NK-92 (cell line): ENCODE data around the gene RING1.

Experiments used
- DNase-seq: peaks from one replicate; lab custom pipeline; 2025; ENCODE audit not compliant: unreplicated experiment; lab: John Stamatoyannopoulos, UW

RING1 gene

GRCh38 chr6:33192105-33192646 lies 16.1 kb upstream of the RING1 start, which contains the start of gene COL11A2:
TSS of gene COL11A2 (minus strand) at chr6:33192467. CDS start at chr6:33192240, 227 bp downstream.
- DNase-seq = no peak

- no peak for DNase-seq
Measured at GRCh38 chr6:33192671-33193602, 15.4 kb upstream of the RING1 start.

- no peak for DNase-seq
Measured at GRCh38 chr6:33193619-33194018, 14.7 kb upstream of the RING1 start.

- DNase-seq = no peak
Measured at GRCh38 chr6:33194431-33194979, 13.8 kb upstream of the RING1 start.

GRCh38 chr6:33195304-33196165 lies 12.8 kb upstream of the RING1 start:
- DNase-seq = no peak

GRCh38 chr6:33197431-33198048 lies 10.8 kb upstream of the RING1 start:
- DNase-seq = no peak

- no peak for DNase-seq
Measured at GRCh38 chr6:33198159-33198852, 10.0 kb upstream of the RING1 start.

- no peak for DNase-seq
Measured at GRCh38 chr6:33198853-33199436, 9.4 kb upstream of the RING1 start.

GRCh38 chr6:33199687-33200218 lies 8.5 kb upstream of the RING1 start:
- DNase-seq = no peak

GRCh38 chr6:33200219-33201146 lies 7.8 kb upstream of the RING1 start, which contains the start of the genes RXRB and SLC39A7:
TSS of gene RXRB (minus strand) at chr6:33200665. CDS start at chr6:33200476, 189 bp downstream.
TSS of gene SLC39A7 (plus strand) at chr6:33200867. CDS start at chr6:33201246, 379 bp downstream.
- peak; percentile 93 for DNase-seq

- DNase-seq = no peak
Measured at GRCh38 chr6:33201147-33201545, 7.2 kb upstream of the RING1 start.

GRCh38 chr6:33201935-33202334 lies 6.4 kb upstream of the RING1 start:
- DNase-seq = no peak

- no peak for DNase-seq
Measured at GRCh38 chr6:33202799-33203198, 5.5 kb upstream of the RING1 start.

- no peak for DNase-seq
Measured at GRCh38 chr6:33203443-33204164, 4.7 kb upstream of the RING1 start.

GRCh38 chr6:33204165-33204414 lies 4.2 kb upstream of the RING1 start:
- no peak for DNase-seq

GRCh38 chr6:33204415-33205190 lies 3.7 kb upstream of the RING1 start, which contains the start of gene HSD17B8:
TSS of gene HSD17B8 (plus strand) at chr6:33204655. CDS start at chr6:33204669, 14 bp downstream.
- DNase-seq = no peak
